ENCODE measurements around the gene SDK1. TPM values are rescaled to one million over a fixed set of nuclear protein-coding genes. Genes with fewer than 3 reads are reported as not detected.

SDK1 gene
- total RNA-seq, 1 experiment from 2014 or later: 9.3 TPM

DNA sequence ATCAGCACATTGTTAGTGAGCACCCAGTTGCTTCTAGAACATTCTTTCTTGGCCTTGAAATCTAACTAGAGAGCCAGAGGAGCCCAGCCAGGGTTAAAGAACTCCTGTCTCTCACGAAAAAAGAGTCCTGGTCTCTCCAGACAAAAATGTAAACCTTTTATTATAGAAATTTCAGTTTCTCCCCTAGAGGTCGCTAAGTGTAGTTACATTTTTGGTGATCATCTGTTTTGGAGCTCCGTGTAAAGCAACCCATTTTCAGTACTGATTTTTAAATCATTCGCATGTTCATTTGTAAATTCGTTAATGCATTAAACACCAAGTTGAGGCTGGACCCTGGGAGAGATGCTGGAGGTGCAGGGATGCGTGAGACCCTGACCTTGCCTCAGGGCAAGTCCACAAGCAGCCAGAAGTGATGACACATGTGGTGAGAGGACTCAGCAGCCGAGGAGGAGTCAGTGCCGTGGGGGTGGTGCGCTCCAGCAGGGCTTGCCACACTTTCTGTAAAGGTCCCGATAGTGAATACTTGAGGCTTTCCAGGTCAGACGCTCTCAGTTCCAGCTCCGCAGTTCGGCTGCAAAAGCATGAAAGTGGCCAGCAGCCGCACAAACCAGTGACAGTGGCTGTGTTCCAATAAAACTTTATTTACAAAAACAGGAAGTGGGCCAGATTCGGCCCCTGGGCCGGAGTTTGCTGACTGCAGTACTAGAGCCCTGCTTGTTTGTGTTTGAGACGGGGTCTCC lies 802.5 kb downstream of the SDK1 start:
- POLR2A ChIA-PET: interaction anchor here (0.6 kb wide), 2 partner anchors 244 to 555 kb away, joined by 3 to 5 read pairs; no protein-coding TSS in a partner anchor
- TF ChIP-seq ZNF121 (CRISPR knock-in tag; IDR thresholded peaks at IDR 0.05): no peak
- TF ChIP-seq, protein P1, sequence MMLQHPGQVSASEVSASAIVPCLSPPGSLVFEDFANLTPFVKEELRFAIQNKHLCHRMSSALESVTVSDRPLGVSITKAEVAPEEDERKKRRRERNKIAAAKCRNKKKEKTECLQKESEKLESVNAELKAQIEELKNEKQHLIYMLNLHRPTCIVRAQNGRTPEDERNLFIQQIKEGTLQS (CRISPR knock-in tag; conservative IDR thresholded peaks at IDR 0.05): no peak
- TF ChIP-seq CBFB (CRISPR knock-in tag; IDR thresholded peaks at IDR 0.05; ENCODE audit: low read depth): no peak
- TF ChIP-seq, protein P2, sequence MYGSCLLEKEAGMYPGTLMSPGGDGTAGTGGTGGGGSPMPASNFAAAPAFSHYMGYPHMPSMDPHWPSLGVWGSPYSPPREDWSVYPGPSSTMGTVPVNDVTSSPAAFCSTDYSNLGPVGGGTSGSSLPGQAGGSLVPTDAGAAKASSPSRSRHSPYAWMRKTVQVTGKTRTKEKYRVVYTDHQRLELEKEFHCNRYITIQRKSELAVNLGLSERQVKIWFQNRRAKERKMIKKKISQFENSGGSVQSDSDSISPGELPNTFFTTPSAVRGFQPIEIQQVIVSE (CRISPR knock-in tag; IDR thresholded peaks at IDR 0.05; ENCODE audit: borderline replicate concordance): no peak
- TF ChIP-seq PRRX2 (CRISPR knock-in tag; IDR thresholded peaks at IDR 0.05): no peak
- no peak for TF ChIP-seq TCF7 (CRISPR knock-in tag; IDR thresholded peaks at IDR 0.05; ENCODE audit: low read depth)
- TF ChIP-seq, protein P3, sequence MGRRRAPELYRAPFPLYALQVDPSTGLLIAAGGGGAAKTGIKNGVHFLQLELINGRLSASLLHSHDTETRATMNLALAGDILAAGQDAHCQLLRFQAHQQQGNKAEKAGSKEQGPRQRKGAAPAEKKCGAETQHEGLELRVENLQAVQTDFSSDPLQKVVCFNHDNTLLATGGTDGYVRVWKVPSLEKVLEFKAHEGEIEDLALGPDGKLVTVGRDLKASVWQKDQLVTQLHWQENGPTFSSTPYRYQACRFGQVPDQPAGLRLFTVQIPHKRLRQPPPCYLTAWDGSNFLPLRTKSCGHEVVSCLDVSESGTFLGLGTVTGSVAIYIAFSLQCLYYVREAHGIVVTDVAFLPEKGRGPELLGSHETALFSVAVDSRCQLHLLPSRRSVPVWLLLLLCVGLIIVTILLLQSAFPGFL (CRISPR knock-in tag; IDR thresholded peaks at IDR 0.05; ENCODE audit: borderline replicate concordance): no peak
- TF ChIP-seq NFATC4 (CRISPR knock-in tag; IDR thresholded peaks at IDR 0.05): no peak

GRCh38 chr7:4107839-4108238 lies 806.8 kb downstream of the SDK1 start:
- Mint-ChIP-seq H3K4me3 (no peak overlapping the region), H3K27ac (no peak overlapping the region), H3K4me1 (peaks cover 16% of the 10 kb centered on the region), H3K27me3 (ENCODE audit: low read depth) (no peaks in the 10 kb centered on the region), H3K36me3 (no peaks in the 10 kb centered on the region), H3K9me3 (no peaks in the 10 kb centered on the region)
- DNase-seq (ENCODE audit: low spot score) (no peak), ATAC-seq (no peak)
- POLR2A ChIA-PET: no interaction called here
- CTCF ChIA-PET: interaction anchor here (1.2 kb wide), 2 partner anchors 8 to 113 kb away, joined by 3 to 5 read pairs; no protein-coding TSS in a partner anchor
- TF ChIP-seq SP1 (CRISPR knock-in tag; conservative IDR thresholded peaks at IDR 0.05): no peak
- no peak for TF ChIP-seq FOXK1 (CRISPR knock-in tag; IDR thresholded peaks at IDR 0.05)
- TF ChIP-seq CBFB (CRISPR knock-in tag; IDR thresholded peaks at IDR 0.05; ENCODE audit: low read depth): no peak
- TF ChIP-seq GABPB1 (CRISPR knock-in tag; IDR thresholded peaks at IDR 0.05): no peak
- no peak for TF ChIP-seq SMAD4 (CRISPR knock-in tag; IDR thresholded peaks at IDR 0.05)
- no peak for TF ChIP-seq ARID4B (CRISPR knock-in tag; IDR thresholded peaks at IDR 0.05; ENCODE audit: borderline replicate concordance)
- TF ChIP-seq, protein P3 (CRISPR knock-in tag; IDR thresholded peaks at IDR 0.05; ENCODE audit: borderline replicate concordance): no peak
- TF ChIP-seq NR3C1 (CRISPR knock-in tag; conservative IDR thresholded peaks at IDR 0.05; ENCODE audit: low read depth): no peak
- no peak for TF ChIP-seq CREB1 (CRISPR knock-in tag; IDR thresholded peaks at IDR 0.05)
- no peak for TF ChIP-seq IRF1 (CRISPR knock-in tag; IDR thresholded peaks at IDR 0.05)
- TF ChIP-seq, protein P4, sequence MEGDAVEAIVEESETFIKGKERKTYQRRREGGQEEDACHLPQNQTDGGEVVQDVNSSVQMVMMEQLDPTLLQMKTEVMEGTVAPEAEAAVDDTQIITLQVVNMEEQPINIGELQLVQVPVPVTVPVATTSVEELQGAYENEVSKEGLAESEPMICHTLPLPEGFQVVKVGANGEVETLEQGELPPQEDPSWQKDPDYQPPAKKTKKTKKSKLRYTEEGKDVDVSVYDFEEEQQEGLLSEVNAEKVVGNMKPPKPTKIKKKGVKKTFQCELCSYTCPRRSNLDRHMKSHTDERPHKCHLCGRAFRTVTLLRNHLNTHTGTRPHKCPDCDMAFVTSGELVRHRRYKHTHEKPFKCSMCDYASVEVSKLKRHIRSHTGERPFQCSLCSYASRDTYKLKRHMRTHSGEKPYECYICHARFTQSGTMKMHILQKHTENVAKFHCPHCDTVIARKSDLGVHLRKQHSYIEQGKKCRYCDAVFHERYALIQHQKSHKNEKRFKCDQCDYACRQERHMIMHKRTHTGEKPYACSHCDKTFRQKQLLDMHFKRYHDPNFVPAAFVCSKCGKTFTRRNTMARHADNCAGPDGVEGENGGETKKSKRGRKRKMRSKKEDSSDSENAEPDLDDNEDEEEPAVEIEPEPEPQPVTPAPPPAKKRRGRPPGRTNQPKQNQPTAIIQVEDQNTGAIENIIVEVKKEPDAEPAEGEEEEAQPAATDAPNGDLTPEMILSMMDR (IDR thresholded peaks at IDR 0.05): no peak
- TF ChIP-seq, protein P5, sequence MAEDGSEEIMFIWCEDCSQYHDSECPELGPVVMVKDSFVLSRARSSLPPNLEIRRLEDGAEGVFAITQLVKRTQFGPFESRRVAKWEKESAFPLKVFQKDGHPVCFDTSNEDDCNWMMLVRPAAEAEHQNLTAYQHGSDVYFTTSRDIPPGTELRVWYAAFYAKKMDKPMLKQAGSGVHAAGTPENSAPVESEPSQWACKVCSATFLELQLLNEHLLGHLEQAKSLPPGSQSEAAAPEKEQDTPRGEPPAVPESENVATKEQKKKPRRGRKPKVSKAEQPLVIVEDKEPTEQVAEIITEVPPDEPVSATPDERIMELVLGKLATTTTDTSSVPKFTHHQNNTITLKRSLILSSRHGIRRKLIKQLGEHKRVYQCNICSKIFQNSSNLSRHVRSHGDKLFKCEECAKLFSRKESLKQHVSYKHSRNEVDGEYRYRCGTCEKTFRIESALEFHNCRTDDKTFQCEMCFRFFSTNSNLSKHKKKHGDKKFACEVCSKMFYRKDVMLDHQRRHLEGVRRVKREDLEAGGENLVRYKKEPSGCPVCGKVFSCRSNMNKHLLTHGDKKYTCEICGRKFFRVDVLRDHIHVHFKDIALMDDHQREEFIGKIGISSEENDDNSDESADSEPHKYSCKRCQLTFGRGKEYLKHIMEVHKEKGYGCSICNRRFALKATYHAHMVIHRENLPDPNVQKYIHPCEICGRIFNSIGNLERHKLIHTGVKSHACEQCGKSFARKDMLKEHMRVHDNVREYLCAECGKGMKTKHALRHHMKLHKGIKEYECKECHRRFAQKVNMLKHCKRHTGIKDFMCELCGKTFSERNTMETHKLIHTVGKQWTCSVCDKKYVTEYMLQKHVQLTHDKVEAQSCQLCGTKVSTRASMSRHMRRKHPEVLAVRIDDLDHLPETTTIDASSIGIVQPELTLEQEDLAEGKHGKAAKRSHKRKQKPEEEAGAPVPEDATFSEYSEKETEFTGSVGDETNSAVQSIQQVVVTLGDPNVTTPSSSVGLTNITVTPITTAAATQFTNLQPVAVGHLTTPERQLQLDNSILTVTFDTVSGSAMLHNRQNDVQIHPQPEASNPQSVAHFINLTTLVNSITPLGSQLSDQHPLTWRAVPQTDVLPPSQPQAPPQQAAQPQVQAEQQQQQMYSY (CRISPR knock-in tag; IDR thresholded peaks at IDR 0.05): no peak
- no peak for TF ChIP-seq TEAD1 (CRISPR knock-in tag; IDR thresholded peaks at IDR 0.05)

More for the DNA sequence above, 802.5 kb downstream of the SDK1 start:
- CTCF ChIA-PET: interaction anchor here (0.5 to 2.4 kb wide), 24 partner anchors 9 to 1684 kb away, joined by 3 to 16 read pairs (median 4); no protein-coding TSS in a partner anchor
- peaks cover 16% of the 10 kb centered on the region for H3K4me1 Mint-ChIP-seq
- no peaks in the 10 kb centered on the region for H3K36me3 Mint-ChIP-seq
- peak overlapping the region; percentile 77; the same call in 1 of the 2 replicates for H3K27ac Mint-ChIP-seq
- DNase-seq (ENCODE audit: low spot score) (no peak), ATAC-seq (no peak; the same call in none of the 2 replicates)
- no peak overlapping the region for H3K4me3 Mint-ChIP-seq
- no peaks in the 10 kb centered on the region; the same call in 1 of the 2 replicates for H3K27me3 Mint-ChIP-seq (ENCODE audit: low read depth)
- H3K9me3 Mint-ChIP-seq: peaks cover 3% of the 10 kb centered on the region; the same call in 1 of the 2 replicates

Data from WTC11 (cell line).